Cardiac muscle cell (in vitro differentiated cells and primary cell): ENCODE data around the gene TMEM108. TPM values are rescaled to one million over a fixed set of nuclear protein-coding genes. Genes with fewer than 3 reads are reported as not detected.

Source experiments
- DNase-seq, 2 donors: peaks; one replicate each; pipeline versions ENCODE4 v3.0.0 to v3.0.0-alpha.2; 2010 to 2017; ENCODE audit warnings: low read depth in 1 of 2, low spot score in 1 of 2
- H3K27ac ChIP-seq: fragments of 200-600 bp; sonication (generic); 2 replicates; pipeline ENCODE4 v1.5.1; 2016
- H3K27me3 ChIP-seq: fragments of 200-600 bp; sonication (generic); 2 replicates; pipeline ENCODE4 v1.6.0; 2016; ENCODE audit warnings: control low read depth
- H3K36me3 ChIP-seq: fragments of 200-600 bp; sonication (generic); 2 replicates; pipeline ENCODE4 v1.5.1; 2016; ENCODE audit warnings: control low read depth
- H3K4me1 ChIP-seq: fragments of 200-600 bp; sonication (generic); 2 replicates; pipeline ENCODE4 v1.8.1; 2017; ENCODE audit warnings: low read depth, mild to moderate bottlenecking, mixed run types
- H3K4me3 ChIP-seq: fragments of 200-600 bp; sonication (generic); 2 replicates; pipeline ENCODE4 v1.5.1; 2016; ENCODE audit warnings: mild to moderate bottlenecking
- H3K9me3 ChIP-seq: fragments of 200-600 bp; sonication (generic); 2 replicates; pipeline ENCODE4 v1.5.1; 2017; ENCODE audit warnings: low read depth, mild to moderate bottlenecking, control low read depth
- CTCF ChIP-seq: IDR thresholded peaks from 2 replicates; pipeline ENCODE4 v1.5.1; 2012; ENCODE audit warnings: low read depth, mild to moderate bottlenecking, low read length
- polyA plus RNA-seq: library from polyadenylated mRNA; unstranded; fragments of >200 nt; fragmentation: Nextera tagmentation; extraction: Ambion mirVana; gene quantifications from 2 replicates; pipeline ENCODE4 v1.2.1, GENCODE V29; 2016
- total RNA-seq: library from RNA; depleted of rRNA; stranded (reverse); fragments of >200 nt; gene quantifications from 2 replicates; pipeline ENCODE4 v1.2.3, GENCODE V29; 2016

TMEM108 gene
- total and polyA plus RNA-seq, 2 experiments from 2014 or later: 1.0 to 1.6 TPM

- no peaks in the 10 kb centered on the region for H3K27me3 ChIP-seq
- no peak for DNase-seq
- no peak overlapping the region for H3K4me3 ChIP-seq
- H3K27ac ChIP-seq: no peak overlapping the region
- H3K9me3 ChIP-seq: no peaks in the 10 kb centered on the region
- H3K36me3 ChIP-seq: no peaks in the 10 kb centered on the region
- no peak for TF ChIP-seq CTCF
- no peaks in the 10 kb centered on the region for H3K4me1 ChIP-seq
Measured at GRCh38 chr3:133354721-133355120, 316.5 kb downstream of the TMEM108 start.

- no peak for TF ChIP-seq CTCF
- Histone ChIP-seq H3K36me3 (no peaks in the 10 kb centered on the region), H3K4me3 (no peak overlapping the region), H3K27ac (no peak overlapping the region), H3K9me3 (no peaks in the 10 kb centered on the region), H3K27me3 (no peaks in the 10 kb centered on the region), H3K4me1 (no peaks in the 10 kb centered on the region)
- DNase-seq: no peak
Measured at GRCh38 chr3:133360476-133360875, 322.3 kb downstream of the TMEM108 start.

GRCh38 chr3:133361011-133361410, 322.8 kb downstream of the TMEM108 start:
- Histone ChIP-seq H3K27me3 (no peaks in the 10 kb centered on the region), H3K36me3 (no peaks in the 10 kb centered on the region), H3K4me1 (no peaks in the 10 kb centered on the region), H3K27ac (no peak overlapping the region), H3K9me3 (no peaks in the 10 kb centered on the region), H3K4me3 (no peak overlapping the region)
- no peak for DNase-seq
- TF ChIP-seq CTCF: no peak

- H3K9me3 ChIP-seq: no peaks in the 10 kb centered on the region
- no peak overlapping the region for H3K4me3 ChIP-seq
- H3K27me3 ChIP-seq: no peaks in the 10 kb centered on the region
- no peaks in the 10 kb centered on the region for H3K36me3 ChIP-seq
- H3K27ac ChIP-seq: no peak overlapping the region
- no peak for DNase-seq
- TF ChIP-seq CTCF: no peak
- H3K4me1 ChIP-seq: no peaks in the 10 kb centered on the region
Measured at GRCh38 chr3:133361435-133361834, 323.2 kb downstream of the TMEM108 start.

- Histone ChIP-seq H3K27ac (no peak overlapping the region), H3K27me3 (no peaks in the 10 kb centered on the region), H3K9me3 (no peaks in the 10 kb centered on the region), H3K4me1 (no peaks in the 10 kb centered on the region), H3K36me3 (no peaks in the 10 kb centered on the region), H3K4me3 (no peak overlapping the region)
- no peak for DNase-seq
- TF ChIP-seq CTCF: no peak
Measured at GRCh38 chr3:133362539-133362938, 324.3 kb downstream of the TMEM108 start.

- Histone ChIP-seq H3K9me3 (no peaks in the 10 kb centered on the region), H3K36me3 (no peaks in the 10 kb centered on the region), H3K27me3 (no peaks in the 10 kb centered on the region), H3K4me1 (no peaks in the 10 kb centered on the region), H3K4me3 (no peak overlapping the region), H3K27ac (no peak overlapping the region)
- no peak for DNase-seq
- TF ChIP-seq CTCF: no peak
Measured at GRCh38 chr3:133364704-133365103, 326.5 kb downstream of the TMEM108 start.
